ENCODE results near the gene OLFM2. TPM values are rescaled to one million over a fixed set of nuclear protein-coding genes. Genes with fewer than 3 reads are reported as not detected.

The OLFM2 gene
- total and polyA plus RNA-seq, 2 experiments from 2014 or later = 8.9 to 11.6 TPM

GRCh38 chr19:9808855-9809824 lies 127.2 kb downstream of the OLFM2 start:
- Histone ChIP-seq H2AFZ (no peak overlapping the region), H3K9ac (no peak overlapping the region), H3K4me3 (no peak overlapping the region), H3K9me3 (ENCODE audit: low read depth) (no peaks in the 10 kb centered on the region), H3K4me2 (ENCODE audit: unreplicated experiment) (no peak overlapping the region), H3K4me1 (ENCODE audit: insufficient read depth) (no peaks in the 10 kb centered on the region), H3K27ac (no peak overlapping the region), H4K20me1 (ENCODE audit: insufficient read depth) (no peaks in the 10 kb centered on the region), H3K79me2 (ENCODE audit: insufficient read depth) (peaks cover 26% of the 10 kb centered on the region), H3K9me2 (ENCODE audit: insufficient read depth) (no peaks in the 10 kb centered on the region), H3F3A (ENCODE audit: insufficient read depth) (no peaks in the 10 kb centered on the region), H3K36me3 (ENCODE audit: low read depth) (peaks cover 3% of the 10 kb centered on the region), H3K27me3 (replicated peaks; ENCODE audit: insufficient read depth) (no peaks in the 10 kb centered on the region)
- TF ChIP-seq EZH2 (IDR thresholded peaks at IDR 0.05; ENCODE audit: insufficient read depth, poor library complexity, severe bottlenecking) (no peak), EZH2phosphoT487 (IDR thresholded peaks at IDR 0.05; ENCODE audit: insufficient read depth, low read depth) (no peak)
- WGBS, 2 experiments (ENCODE audit: low coverage in 1 of 2, low lambda C conversion rate in 2 of 2, missing lambda C conversion rate in 2 of 2) = 94 to 96% methylated on average over 11 of the region's 11 CpGs
- no peak for DNase-seq
- in situ Hi-C loops (cut with MboI) = no loop called here

- no peak for DNase-seq
- Histone ChIP-seq H2AFZ (no peak overlapping the region), H3K27ac (no peak overlapping the region), H3K9me2 (ENCODE audit: insufficient read depth) (no peaks in the 10 kb centered on the region), H3K4me3 (no peak overlapping the region), H3K9me3 (ENCODE audit: low read depth) (no peaks in the 10 kb centered on the region), H3K36me3 (ENCODE audit: low read depth) (peaks cover 3% of the 10 kb centered on the region), H3K9ac (no peak overlapping the region), H3K79me2 (ENCODE audit: insufficient read depth) (peaks cover 3% of the 10 kb centered on the region; the same call in 1 of the 2 replicates), H3K4me1 (ENCODE audit: insufficient read depth) (no peaks in the 10 kb centered on the region), H4K20me1 (ENCODE audit: insufficient read depth) (no peaks in the 10 kb centered on the region), H3K4me2 (ENCODE audit: unreplicated experiment) (no peak overlapping the region), H3K27me3 (replicated peaks; ENCODE audit: insufficient read depth) (no peaks in the 10 kb centered on the region), H3F3A (ENCODE audit: insufficient read depth) (no peaks in the 10 kb centered on the region)
- no peak for TF ChIP-seq EZH2phosphoT487 (IDR thresholded peaks at IDR 0.05; ENCODE audit: insufficient read depth, low read depth)
- no peak for TF ChIP-seq EZH2 (IDR thresholded peaks at IDR 0.05; ENCODE audit: insufficient read depth, poor library complexity, severe bottlenecking)
- in situ Hi-C loops (cut with MboI) = no loop called here
- 96% methylated on average over 3 of the region's 3 CpGs for WGBS, 2 experiments (ENCODE audit: low coverage in 1 of 2, low lambda C conversion rate in 2 of 2, missing lambda C conversion rate in 2 of 2)
These were observed 129.5 kb downstream of the OLFM2 start for GRCh38 chr19:9806803-9807202.

Small RNAs within 50 kb of the gene (small RNA-seq; reads per million reads assigned to genes)
- not detected for gene RF00156 (ENCODE audit: low read depth, low replicate concordance)

Other genes starting within 250 kb of the OLFM2 start
- 5.9 and 7.1 TPM in 2 replicates for gene ZNF846, start 167.8 kb downstream of the OLFM2 start, total RNA-seq (2014; rRNA removed; shearing (Covaris generic))
- gene ZNF846, start 167.8 kb downstream of the OLFM2 start, polyA plus RNA-seq (2016; fragmentation: Nextera tagmentation; extraction: Ambion mirVana) = 5.2 and 6.1 TPM in 2 replicates
- gene FBXL12, start 117.4 kb downstream of the OLFM2 start, total RNA-seq (2014; rRNA removed; shearing (Covaris generic)) = 21.9 and 29.8 TPM in 2 replicates
- 27.1 and 28.5 TPM in 2 replicates for gene FBXL12, start 117.4 kb downstream of the OLFM2 start, polyA plus RNA-seq (2016; fragmentation: Nextera tagmentation; extraction: Ambion mirVana)
- 392 and 413 TPM in 2 replicates for gene UBL5, start 108.6 kb downstream of the OLFM2 start, total RNA-seq (2014; rRNA removed; shearing (Covaris generic))
- gene UBL5, start 108.6 kb downstream of the OLFM2 start, polyA plus RNA-seq (2016; fragmentation: Nextera tagmentation; extraction: Ambion mirVana) = 605 and 606 TPM in 2 replicates
- 95.4 and 102 TPM in 2 replicates for gene PIN1, start 101.2 kb downstream of the OLFM2 start, total RNA-seq (2014; rRNA removed; shearing (Covaris generic))
- 124 and 134 TPM in 2 replicates for gene PIN1, start 101.2 kb downstream of the OLFM2 start, polyA plus RNA-seq (2016; fragmentation: Nextera tagmentation; extraction: Ambion mirVana)
- gene COL5A3, start 74.0 kb upstream of the OLFM2 start, total RNA-seq (2014; rRNA removed; shearing (Covaris generic)) = 22.8 and 26.8 TPM in 2 replicates
- gene COL5A3, start 74.0 kb upstream of the OLFM2 start, polyA plus RNA-seq (2016; fragmentation: Nextera tagmentation; extraction: Ambion mirVana) = 4.1 and 4.2 TPM in 2 replicates
- 0.97 TPM in 1 of 2 replicates, not detected in the other for gene RDH8, start 77.0 kb upstream of the OLFM2 start, total RNA-seq (2014; rRNA removed; shearing (Covaris generic))
- gene RDH8, start 77.0 kb upstream of the OLFM2 start, polyA plus RNA-seq (2016; fragmentation: Nextera tagmentation; extraction: Ambion mirVana) = 0.19 TPM in 1 of 2 replicates, not detected in the other
- gene SHFL, start 149.8 kb upstream of the OLFM2 start, total RNA-seq (2014; rRNA removed; shearing (Covaris generic)) = 30.6 and 33.0 TPM in 2 replicates
- 28.4 and 29.8 TPM in 2 replicates for gene SHFL, start 149.8 kb upstream of the OLFM2 start, polyA plus RNA-seq (2016; fragmentation: Nextera tagmentation; extraction: Ambion mirVana)
- 0.22 and 0.63 TPM in 2 replicates for gene ANGPTL6, start 166.2 kb upstream of the OLFM2 start, total RNA-seq (2014; rRNA removed; shearing (Covaris generic))
- gene ANGPTL6, start 166.2 kb upstream of the OLFM2 start, polyA plus RNA-seq (2016; fragmentation: Nextera tagmentation; extraction: Ambion mirVana) = 0.46 and 0.58 TPM in 2 replicates
- 39.7 and 47.0 TPM in 2 replicates for gene PPAN, start 169.8 kb upstream of the OLFM2 start, total RNA-seq (2014; rRNA removed; shearing (Covaris generic))
- gene PPAN, start 169.8 kb upstream of the OLFM2 start, polyA plus RNA-seq (2016; fragmentation: Nextera tagmentation; extraction: Ambion mirVana) = 44.2 and 47.7 TPM in 2 replicates
- 2.9 and 6.3 TPM in 2 replicates for gene P2RY11, start 175.2 kb upstream of the OLFM2 start, total RNA-seq (2014; rRNA removed; shearing (Covaris generic))
- 2.5 and 2.8 TPM in 2 replicates for gene P2RY11, start 175.2 kb upstream of the OLFM2 start, polyA plus RNA-seq (2016; fragmentation: Nextera tagmentation; extraction: Ambion mirVana)
- gene EIF3G, start 183.4 kb upstream of the OLFM2 start, total RNA-seq (2014; rRNA removed; shearing (Covaris generic)) = 211 and 259 TPM in 2 replicates
- 176 and 179 TPM in 2 replicates for gene EIF3G, start 183.4 kb upstream of the OLFM2 start, polyA plus RNA-seq (2016; fragmentation: Nextera tagmentation; extraction: Ambion mirVana)